OCI-LY1 (cell line): Measurements from ENCODE around the gene C16orf90.

ENCODE experiments used
- EZH2 ChIP-seq: fragments of 200-600 bp; sonication (generic), shearing (Covaris generic); IDR thresholded peaks from 2 replicates; pipeline ENCODE4 v1.8.0; 2017; ENCODE audit warnings: borderline replicate concordance, mixed run types, mild to moderate bottlenecking, antibody characterized with exemption, low read length, moderate library complexity, mixed read lengths
- TF ChIP-seq, protein P1 (sequence below): fragments of 200-600 bp; sonication (generic), shearing (Covaris generic); IDR thresholded peaks from 2 replicates; pipeline ENCODE4 v1.5.1; 2017; ENCODE audit warnings: mild to moderate bottlenecking, antibody characterized with exemption, low read length, moderate library complexity, mixed read lengths

DNA sequence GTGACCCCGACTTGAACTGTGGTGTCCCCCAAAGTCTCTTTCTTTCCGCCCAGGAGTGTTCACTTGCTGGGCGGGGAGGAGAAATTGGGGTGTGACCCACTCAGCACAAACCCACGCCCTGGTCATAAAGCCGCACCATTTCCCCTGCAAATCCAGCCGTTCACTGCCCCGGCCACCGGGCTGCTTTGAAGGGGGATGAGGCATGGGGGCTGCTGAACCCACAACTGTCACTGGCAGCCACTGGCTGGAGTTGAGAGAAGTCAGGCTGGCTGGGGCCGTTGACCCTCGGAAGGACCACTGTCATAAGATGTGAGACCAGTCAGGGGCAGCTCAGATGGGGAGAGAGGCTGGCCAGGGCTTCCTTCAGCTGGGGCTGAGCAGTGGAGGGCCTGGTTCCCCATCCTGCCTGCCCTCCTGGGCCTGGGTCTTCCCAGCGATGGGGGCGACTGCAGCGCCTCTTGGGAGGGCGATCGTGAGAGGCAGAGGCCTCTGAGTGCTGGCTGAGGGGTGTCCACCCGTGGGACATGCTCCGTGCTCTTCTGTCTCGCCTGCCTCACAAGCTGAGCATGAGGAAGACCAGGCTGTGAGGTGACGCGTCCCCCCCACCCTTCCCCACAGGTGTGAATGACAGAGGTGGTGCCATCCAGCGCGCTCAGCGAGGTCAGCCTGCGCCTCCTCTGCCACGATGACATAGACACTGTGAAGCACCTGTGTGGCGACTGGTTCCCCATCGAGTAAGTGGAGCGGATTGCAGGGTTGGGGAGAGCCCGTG, 19.5 kb downstream of the C16orf90 start:
- TF ChIP-seq, protein P1, sequence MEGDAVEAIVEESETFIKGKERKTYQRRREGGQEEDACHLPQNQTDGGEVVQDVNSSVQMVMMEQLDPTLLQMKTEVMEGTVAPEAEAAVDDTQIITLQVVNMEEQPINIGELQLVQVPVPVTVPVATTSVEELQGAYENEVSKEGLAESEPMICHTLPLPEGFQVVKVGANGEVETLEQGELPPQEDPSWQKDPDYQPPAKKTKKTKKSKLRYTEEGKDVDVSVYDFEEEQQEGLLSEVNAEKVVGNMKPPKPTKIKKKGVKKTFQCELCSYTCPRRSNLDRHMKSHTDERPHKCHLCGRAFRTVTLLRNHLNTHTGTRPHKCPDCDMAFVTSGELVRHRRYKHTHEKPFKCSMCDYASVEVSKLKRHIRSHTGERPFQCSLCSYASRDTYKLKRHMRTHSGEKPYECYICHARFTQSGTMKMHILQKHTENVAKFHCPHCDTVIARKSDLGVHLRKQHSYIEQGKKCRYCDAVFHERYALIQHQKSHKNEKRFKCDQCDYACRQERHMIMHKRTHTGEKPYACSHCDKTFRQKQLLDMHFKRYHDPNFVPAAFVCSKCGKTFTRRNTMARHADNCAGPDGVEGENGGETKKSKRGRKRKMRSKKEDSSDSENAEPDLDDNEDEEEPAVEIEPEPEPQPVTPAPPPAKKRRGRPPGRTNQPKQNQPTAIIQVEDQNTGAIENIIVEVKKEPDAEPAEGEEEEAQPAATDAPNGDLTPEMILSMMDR: no peak
- TF ChIP-seq EZH2: no peak
